ENCODE results near the gene TANGO6.

The TANGO6 gene

GRCh38 chr16:69085032-69085695 is 241.8 kb downstream of the TANGO6 start:
- in situ Hi-C loops (cut with MboI; ENCODE audit: low sequenced_read_pairs) = no loop called here

- in situ Hi-C loops (cut with MboI; ENCODE audit: low sequenced_read_pairs) = no loop called here
Observed at GRCh38 chr16:69087161-69087581, 243.8 kb downstream of the TANGO6 start.

DNA sequence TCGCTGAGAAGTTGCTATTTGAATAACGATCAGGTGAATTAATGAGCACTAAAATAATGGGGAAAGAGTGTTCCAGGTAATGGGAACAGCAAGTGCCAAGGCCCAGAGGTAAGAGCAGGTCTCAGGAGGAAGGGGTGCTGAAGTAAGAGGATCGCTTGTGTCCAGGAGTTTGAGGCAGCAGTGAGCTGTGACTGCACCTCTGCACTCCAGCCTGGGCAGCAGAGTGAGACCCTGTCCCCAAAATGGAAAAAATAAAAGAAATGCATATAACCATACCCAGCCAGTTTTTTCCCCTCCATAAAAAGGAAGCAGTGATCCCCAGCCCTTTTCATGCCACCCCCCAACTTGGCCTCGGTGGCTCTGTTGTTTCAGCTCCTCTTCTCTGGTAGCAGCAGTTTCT is 245.4 kb downstream of the TANGO6 start:
- in situ Hi-C loops (cut with MboI; ENCODE audit: low sequenced_read_pairs) = no loop called here

DNA sequence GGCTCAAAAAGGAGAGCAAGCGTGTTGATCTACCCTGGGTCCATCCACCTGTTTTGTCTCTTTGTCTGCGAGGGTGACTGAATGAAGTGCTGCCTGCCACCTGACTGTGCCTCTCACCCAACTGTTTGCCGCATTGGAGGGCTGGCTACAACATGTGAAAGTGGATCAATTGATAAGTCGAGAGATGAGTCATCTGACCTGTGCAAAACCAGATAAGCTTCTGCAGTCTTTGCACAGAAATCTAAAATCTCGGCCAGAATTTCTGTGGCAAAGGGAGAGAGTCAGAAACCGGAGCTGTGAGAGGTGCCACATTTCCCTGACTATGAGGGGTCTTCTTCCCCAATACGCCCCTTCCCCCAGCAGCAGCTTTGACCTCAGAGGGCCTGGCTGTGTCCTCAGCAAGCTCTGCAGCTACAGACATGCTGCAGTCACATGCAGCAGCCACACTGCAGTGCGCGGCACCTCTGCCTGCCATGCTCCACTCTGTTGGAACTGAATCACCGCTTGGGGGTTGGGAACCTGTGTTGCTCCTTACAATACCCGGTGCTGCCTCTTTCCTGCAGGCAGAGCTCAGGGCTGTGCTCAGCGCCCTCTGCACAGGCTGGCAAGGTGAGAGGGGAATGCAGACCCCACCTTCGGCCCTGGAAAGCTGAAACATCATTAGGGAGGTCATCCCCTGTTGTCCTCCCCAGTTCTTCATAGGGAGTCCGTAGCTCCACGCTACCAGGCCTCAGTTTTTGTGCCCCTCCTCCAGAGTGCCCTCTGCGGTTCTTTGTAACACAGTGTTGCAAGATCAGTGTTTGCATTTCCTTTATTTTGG is 246.0 kb downstream of the TANGO6 start:
- in situ Hi-C loops (cut with MboI; ENCODE audit: low sequenced_read_pairs) = no loop called here

GRCh38 chr16:69093974-69094373 is 250.6 kb downstream of the TANGO6 start:
- in situ Hi-C loops (cut with MboI; ENCODE audit: low sequenced_read_pairs) = no loop called here

GRCh38 chr16:69094501-69094900 is 251.2 kb downstream of the TANGO6 start:
- in situ Hi-C loops (cut with MboI; ENCODE audit: low sequenced_read_pairs) = no loop called here

DNA sequence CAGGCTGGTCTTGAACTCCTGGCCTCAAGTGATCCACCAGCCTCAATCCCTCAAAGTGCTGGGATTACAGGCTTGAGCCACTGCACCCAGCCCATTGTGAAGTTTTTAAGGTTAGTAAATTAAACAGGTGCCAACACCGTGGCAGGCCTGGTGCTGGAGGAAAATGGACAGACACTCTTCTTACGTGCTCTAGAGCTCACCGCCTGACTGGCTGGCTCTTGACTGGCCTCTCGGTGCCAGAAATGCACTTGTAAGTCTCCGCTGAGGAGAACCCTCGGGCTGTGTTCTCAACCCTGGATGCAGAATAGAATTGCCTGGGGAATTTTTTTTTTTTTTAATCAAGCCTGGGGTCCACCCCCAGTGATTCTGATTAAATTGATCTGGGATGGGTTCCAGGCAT is 251.9 kb downstream of the TANGO6 start:
- in situ Hi-C loops (cut with MboI; ENCODE audit: low sequenced_read_pairs) = no loop called here

DNA sequence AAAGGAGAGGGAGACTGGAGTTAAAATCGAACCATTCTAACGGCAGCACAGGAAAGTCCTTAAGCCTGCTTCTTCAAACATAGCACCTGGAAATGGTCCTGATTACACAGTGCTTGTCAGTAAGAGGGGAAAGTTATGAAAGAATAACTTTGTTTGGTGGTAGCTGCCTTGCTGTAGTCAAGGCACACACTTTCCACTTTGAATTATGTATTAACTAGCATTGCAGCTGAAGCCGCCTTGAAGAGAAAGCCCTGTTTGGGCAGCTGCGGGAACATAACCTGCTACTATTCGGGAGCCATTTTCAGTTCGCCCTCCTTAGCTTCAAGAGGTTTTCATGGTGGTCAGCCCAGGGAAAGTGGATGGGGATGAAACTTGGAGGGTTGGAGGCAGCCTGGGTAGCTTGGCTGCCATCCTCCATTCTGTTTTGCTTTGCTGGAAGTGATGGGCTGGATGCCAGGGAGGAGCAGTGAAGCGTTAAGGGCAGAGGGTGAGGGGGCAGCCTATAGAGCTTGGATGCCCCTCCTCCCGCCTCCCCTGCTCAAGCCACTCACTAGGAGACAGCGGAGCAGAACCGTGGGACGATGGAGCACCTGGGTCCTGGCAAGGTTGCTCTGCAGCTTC is 256.9 kb downstream of the TANGO6 start:
- in situ Hi-C loops (cut with MboI; ENCODE audit: low sequenced_read_pairs) = loop anchor here (25.0 kb wide), 1 partner anchor 563 kb away; the partner anchor contains the start of gene ZFP90

DNA sequence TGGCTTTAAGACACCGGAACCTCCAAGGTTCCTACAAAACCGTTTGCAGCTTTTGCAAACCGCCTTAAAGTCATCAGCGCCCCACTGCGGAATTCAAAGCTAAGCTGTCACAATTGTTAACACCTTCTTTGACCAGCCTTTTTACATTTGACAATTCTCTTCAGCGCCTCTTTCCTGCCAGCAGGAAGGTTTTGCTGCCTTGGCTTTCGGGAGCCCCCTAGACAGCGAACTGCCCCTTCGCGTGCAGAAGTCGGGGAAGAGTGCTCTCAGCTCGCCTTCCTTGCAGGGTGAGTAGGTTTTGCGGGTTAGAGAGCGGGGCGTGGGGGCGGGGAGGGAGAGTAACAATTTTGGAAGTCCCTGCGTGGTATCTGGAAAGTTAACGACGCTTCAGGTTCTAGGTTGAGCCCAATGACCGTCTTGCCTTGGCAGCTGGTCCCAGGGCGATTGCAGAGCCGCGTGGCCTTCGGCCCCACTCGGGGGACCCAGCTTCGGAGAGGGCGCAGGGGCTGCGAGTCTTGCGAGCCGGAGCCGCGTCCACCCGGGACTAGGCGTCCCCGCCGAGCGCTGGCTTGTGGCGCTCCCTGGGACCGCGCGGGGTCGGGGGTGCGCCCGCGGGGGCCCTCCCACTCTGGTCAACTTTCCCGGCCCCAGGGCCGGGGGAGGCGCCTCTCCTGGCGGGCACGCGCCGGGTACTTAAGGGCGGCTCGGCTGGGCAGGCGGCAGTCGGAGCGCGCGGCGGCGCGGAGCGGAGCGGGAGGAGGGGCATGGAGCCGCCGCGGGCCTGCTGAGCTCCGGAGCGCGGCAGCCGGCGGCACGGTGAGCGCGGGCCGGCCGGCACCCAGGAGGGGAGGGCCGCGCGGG is 262.4 kb downstream of the TANGO6 start, which contains the start of gene HAS3:
TSS of gene HAS3 (plus strand) at position 153 of the 861 bp plus-strand sequence. CDS start 3,743 bp downstream, outside the sequence.
- in situ Hi-C loops (cut with MboI; ENCODE audit: low sequenced_read_pairs) = loop anchor here (25.0 kb wide), 1 partner anchor 568 kb away; the partner anchor contains the start of gene ZFP90

GRCh38 chr16:69106491-69107315 is 263.4 kb downstream of the TANGO6 start:
- in situ Hi-C loops (cut with MboI; ENCODE audit: low sequenced_read_pairs) = loop anchor here (25.0 kb wide), 1 partner anchor 569 kb away; the partner anchor contains the start of gene ZFP90

GRCh38 chr16:69107316-69107962 is 264.1 kb downstream of the TANGO6 start:
- in situ Hi-C loops (cut with MboI; ENCODE audit: low sequenced_read_pairs) = loop anchor here (25.0 kb wide), 1 partner anchor 570 kb away; the partner anchor contains the start of gene ZFP90

DNA sequence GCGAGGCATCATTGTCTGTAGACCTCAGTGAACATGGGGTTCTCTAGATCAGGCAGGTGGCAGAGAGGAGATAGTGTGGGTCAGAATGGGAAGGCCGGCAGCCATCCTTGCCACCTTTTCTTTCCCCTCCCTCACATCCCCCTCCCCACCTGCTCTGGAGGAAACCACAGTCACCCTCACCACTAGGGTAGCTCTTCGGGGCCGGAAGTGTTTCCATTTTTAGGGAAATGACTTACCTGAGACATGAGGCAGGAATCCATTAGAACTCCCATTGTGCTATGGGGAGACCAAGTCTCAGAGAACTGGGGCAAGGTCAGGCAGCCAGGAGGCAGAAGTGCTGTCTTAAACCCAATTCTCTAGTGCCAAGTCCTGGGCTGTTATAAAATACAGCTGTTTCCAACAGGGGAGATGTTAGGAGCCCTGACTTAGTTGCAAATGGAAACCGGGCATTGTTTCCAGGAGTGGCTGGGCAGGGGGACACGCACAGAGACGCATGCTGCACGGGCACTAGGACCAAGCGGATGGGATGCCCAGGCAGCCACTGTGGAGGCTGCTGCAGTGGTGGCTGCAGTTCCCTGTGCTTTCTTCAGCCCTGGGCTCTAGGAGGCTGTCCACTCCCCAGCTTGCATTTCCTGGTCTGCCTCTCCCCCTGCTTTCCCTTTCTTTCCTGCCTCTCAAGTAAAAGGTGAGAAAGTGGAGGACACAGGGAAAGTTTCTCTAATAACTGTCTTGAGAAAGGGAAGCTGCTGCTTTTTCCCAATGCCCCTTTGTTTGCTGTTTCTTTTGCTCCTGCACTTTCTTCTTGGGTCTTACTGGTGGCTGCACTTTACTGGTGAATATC is 265.0 kb downstream of the TANGO6 start:
- in situ Hi-C loops (cut with MboI; ENCODE audit: low sequenced_read_pairs) = loop anchor here (25.0 kb wide), 1 partner anchor 571 kb away; the partner anchor contains the start of gene ZFP90

DNA sequence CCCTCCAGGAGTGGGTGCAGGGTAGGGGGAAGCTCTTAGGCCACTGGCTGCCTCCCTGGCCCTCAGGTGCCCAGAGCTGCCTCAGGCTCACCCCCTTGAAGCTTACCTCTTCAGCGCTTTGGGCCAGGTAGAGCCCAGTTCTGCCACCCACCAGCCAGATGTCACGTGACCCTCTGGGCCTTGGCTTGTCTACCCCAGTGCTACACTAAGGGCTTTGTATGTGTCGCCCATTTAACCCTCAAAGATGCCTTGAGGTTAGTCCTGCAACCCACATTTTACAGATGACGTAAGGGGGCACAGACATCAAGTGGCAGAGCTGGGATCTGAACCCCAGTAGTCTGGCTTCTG is 265.5 kb downstream of the TANGO6 start:
- in situ Hi-C loops (cut with MboI; ENCODE audit: low sequenced_read_pairs) = loop anchor here (25.0 kb wide), 1 partner anchor 572 kb away; the partner anchor contains the start of gene ZFP90

GRCh38 chr16:69109486-69110270 is 266.3 kb downstream of the TANGO6 start:
- in situ Hi-C loops (cut with MboI; ENCODE audit: low sequenced_read_pairs) = loop anchor here (10.0 to 25.0 kb wide), 2 partner anchors 205 to 572 kb away; partner anchors contain the start of gene ZFP90

DNA sequence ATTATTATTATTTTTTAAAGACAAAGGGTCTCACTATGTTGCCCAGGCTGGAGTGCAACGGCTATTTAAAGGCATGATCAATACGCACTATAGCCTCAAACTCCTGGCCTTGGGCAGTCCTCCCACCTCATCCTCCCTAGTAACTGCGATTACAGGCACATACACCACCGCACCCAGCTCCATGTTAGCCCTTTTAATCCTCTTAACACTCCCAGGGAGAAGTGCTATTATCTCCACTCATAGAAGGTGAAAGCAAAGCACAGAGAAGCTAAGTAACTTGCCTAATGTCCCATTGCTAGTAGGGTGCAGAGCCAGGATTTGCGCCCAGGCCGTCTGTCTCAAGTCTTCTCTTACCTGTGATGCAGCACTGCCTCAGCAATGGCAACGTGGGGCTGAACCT is 267.1 kb downstream of the TANGO6 start:
- in situ Hi-C loops (cut with MboI; ENCODE audit: low sequenced_read_pairs) = loop anchor here (10.0 to 25.0 kb wide), 2 partner anchors 206 to 573 kb away; partner anchors contain the start of gene ZFP90

DNA sequence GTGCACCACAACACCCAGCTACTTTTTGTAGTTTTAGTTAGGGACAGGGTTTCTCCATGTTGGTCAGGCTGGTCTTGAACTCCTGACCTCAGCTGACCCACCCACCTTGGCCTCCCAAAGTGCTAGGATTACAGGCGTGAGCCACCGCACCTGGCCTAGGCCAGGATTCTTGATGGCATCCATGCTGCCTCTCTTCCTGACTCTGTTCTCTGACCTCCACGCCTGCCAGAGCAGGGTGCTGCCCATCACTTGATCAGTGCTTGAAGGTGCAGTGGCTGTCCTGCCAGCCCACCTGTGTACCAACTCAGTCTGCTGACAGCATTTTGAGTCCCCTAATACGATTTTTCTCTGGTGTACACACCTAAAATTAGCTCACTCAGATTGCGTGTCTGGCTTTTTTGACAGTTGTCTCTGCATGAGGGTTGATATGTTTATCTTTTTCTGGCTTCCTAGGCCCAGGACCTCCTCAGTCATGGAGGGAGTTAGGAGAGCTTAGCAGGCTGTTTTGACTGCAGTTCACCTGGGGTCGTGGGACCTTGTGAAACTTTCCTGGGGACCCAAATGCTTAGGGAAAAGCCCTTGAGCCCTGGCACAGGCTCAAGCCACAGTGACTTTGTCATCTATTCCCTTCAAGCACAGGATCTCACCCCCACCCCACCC is 268.0 kb downstream of the TANGO6 start:
- in situ Hi-C loops (cut with MboI; ENCODE audit: low sequenced_read_pairs) = loop anchor here (10.0 to 25.0 kb wide), 2 partner anchors 207 to 574 kb away; partner anchors contain the start of gene ZFP90
